Measurements from ENCODE around the gene ZNF385B.

Gene ZNF385B

DNA sequence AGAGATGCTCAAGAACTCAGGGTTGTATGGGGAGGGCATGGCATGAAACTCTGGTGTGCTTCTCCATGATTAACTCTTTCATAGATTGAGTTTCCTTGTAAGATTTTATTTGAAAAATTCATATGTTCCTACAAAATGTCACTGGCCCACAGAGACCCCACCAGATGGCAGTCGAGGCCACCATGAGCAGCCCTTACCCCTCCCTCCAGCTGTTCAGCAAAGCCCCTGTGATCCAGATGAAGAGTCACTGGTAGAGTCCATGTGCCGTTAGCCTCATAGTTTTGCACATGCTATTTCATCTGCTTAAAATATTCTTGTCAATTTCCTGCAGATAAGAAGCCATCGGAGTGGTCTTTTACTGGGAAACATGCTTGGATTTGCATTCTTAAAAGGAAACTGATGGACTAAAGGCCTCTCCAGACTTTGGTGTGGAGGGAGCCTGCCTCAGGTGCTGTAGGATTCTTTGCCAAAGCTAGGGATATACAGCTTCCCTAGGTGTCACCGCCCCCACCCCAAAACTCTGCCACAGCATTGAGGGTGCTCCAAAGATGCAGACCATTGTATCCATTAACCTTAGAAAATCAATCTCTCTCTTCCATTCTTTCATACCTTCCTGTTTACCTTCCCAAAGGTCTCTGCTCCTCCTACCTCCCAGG, 18.8 kb downstream of the ZNF385B start:
- TF ChIP-seq CTCF (IDR thresholded peaks at IDR 0.05; ENCODE audit: borderline replicate concordance, insufficient read depth, low read depth, low read length): peak; percentile 59; the same call in 1 of the 2 replicates
- no peak overlapping the region for H3K4me3 ChIP-seq (ENCODE audit: low read depth, low read length)

GRCh38 chr2:179840840-179841239, 20.6 kb downstream of the ZNF385B start:
- no peak overlapping the region for H3K4me3 ChIP-seq (ENCODE audit: low read depth, low read length)
- TF ChIP-seq CTCF (IDR thresholded peaks at IDR 0.05; ENCODE audit: borderline replicate concordance, insufficient read depth, low read depth, low read length): no peak

DNA sequence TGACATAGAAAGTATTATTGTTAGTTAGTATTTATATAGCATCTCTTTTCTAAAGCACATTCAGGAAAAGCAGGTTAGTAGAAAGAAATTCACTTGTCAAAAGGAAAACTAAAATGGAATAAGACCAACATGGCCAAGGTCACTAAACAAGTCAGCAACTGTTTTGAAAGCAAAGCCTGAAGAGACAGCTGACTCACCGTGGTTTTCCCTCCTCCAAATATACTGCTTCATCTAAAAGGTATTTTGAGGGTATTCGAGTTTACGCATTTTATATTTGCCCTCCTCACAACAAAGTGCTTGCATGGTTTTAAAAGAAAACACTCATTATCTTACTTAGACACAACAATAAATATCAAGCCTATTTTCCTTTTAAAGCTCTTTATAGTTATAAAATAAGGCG, 24.0 kb downstream of the ZNF385B start:
- TF ChIP-seq CTCF (IDR thresholded peaks at IDR 0.05; ENCODE audit: borderline replicate concordance, insufficient read depth, low read depth, low read length): no peak
- no peak overlapping the region for H3K4me3 ChIP-seq (ENCODE audit: low read depth, low read length)

- no peak for TF ChIP-seq CTCF (IDR thresholded peaks at IDR 0.05; ENCODE audit: borderline replicate concordance, insufficient read depth, low read depth, low read length)
- H3K4me3 ChIP-seq (ENCODE audit: low read depth, low read length): no peak overlapping the region
Measured at GRCh38 chr2:179830043-179830787, 31.2 kb downstream of the ZNF385B start.

DNA sequence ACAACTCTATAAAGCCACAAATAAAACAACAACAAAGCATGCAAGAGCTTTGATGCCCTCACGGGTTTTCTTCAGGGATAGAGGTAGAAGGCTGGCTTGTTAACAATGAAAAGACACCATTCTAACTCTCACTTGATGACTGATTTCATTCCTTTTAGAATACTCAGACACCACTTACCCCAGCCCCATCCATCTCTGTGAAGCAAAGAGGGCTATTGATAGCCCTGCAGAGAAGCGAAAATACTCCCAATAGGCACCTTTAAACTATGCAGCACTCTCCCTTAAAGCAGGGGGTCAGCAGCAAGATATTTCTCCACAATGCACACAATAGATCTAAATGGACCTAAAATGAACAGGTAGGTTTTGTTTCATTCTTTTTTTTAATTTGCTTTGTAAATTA, 35.1 kb downstream of the ZNF385B start:
- H3K4me3 ChIP-seq (ENCODE audit: low read depth, low read length): no peak overlapping the region
- no peak for TF ChIP-seq CTCF (IDR thresholded peaks at IDR 0.05; ENCODE audit: borderline replicate concordance, insufficient read depth, low read depth, low read length)

DNA sequence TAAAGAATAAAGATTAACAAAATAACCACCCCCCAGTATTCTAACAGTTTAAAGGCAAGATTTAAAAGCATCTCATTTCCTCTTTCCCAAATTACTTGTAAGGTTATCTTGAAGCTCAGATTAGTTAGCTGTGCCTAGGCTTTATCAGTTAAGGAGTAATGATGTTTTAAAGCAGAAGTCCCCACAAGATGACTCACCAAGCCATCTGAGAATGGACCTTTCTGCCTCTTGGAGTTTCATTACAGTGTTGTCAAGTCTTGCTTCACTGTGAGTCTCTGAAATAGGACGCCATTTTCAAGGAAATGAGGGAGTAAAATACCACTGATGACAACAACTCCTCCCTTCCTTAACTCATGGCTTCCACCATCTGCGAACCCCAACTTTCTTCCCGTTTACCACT, 35.9 kb downstream of the ZNF385B start:
- TF ChIP-seq CTCF (IDR thresholded peaks at IDR 0.05; ENCODE audit: borderline replicate concordance, insufficient read depth, low read depth, low read length): no peak

GRCh38 chr2:179824961-179825360, 36.5 kb downstream of the ZNF385B start:
- no peak for TF ChIP-seq CTCF (IDR thresholded peaks at IDR 0.05; ENCODE audit: borderline replicate concordance, insufficient read depth, low read depth, low read length)
- no peak overlapping the region for H3K4me3 ChIP-seq (ENCODE audit: low read depth, low read length)

More for the DNA sequence above, 35.9 kb downstream of the ZNF385B start:
- no peak overlapping the region for H3K4me3 ChIP-seq (ENCODE audit: low read depth, low read length)
